GM12892 (cell line): Measurements from ENCODE around the gene NRCAM.
A peak's percentile ranks its signal among the peaks of the same experiment; 100 is the strongest.

Source experiments
- DNase-seq: peaks from one replicate; pipeline ENCODE4 v3.0.0; 2011; ENCODE audit not compliant: insufficient read length
- FAIRE-seq: peaks from 2 replicates; lab custom pipeline; 2011; peaks lifted over from hg19 to GRCh38; lab: Jason Lieb, UNC
- POLR2A ChIP-seq: IDR thresholded peaks from 2 replicates; pipeline ENCODE4 v1.6.1; 2011; ENCODE audit warnings: low read depth, low read length, control low read depth
- POLR2AphosphoS5 ChIP-seq: IDR thresholded peaks from 2 replicates; pipeline ENCODE4 v1.6.1; 2011; ENCODE audit warnings: low read depth, low read length, control low read depth
- TAF1 ChIP-seq: IDR thresholded peaks from 2 replicates; pipeline ENCODE4 v1.6.1; 2011; ENCODE audit warnings: low read depth, mild to moderate bottlenecking, control low read depth, low read length, borderline replicate concordance

The NRCAM gene

GRCh38 chr7:108137040-108137439 is 319.2 kb downstream of the NRCAM start:
- DNase-seq (no peak), FAIRE-seq (no peak)
- TF ChIP-seq POLR2AphosphoS5 (no peak), POLR2A (no peak), TAF1 (no peak)

DNA sequence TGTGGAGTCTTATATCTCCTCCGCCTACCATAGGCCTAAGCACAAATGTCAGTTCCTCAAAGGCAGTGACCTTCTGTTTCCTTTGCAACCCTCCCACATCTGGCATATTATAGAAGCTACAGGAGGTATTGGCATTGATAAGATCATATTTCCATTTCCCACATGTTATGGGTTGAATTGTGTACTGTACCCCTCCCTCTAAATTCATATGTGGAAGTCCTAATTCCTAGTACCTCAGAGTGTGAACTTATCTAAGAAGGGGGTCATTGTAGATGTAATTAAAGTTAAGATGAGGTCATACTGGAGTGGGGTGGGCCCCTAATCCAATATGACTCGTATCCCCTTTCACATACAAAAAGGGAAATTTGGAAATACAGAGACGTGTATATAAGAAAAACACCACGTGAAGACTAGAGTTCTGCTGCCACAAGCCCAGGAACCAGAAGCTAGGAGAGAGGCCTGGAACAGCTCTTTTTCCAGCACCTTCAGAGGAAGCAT is 320.0 kb downstream of the NRCAM start:
- no peak for FAIRE-seq
- TF ChIP-seq POLR2A = no peak
- TF ChIP-seq TAF1 = no peak
- DNase-seq = no peak

GRCh38 chr7:108135446-108136190 is 320.6 kb downstream of the NRCAM start:
- DNase-seq (peak; percentile 18), FAIRE-seq (peak; percentile 94)

DNA sequence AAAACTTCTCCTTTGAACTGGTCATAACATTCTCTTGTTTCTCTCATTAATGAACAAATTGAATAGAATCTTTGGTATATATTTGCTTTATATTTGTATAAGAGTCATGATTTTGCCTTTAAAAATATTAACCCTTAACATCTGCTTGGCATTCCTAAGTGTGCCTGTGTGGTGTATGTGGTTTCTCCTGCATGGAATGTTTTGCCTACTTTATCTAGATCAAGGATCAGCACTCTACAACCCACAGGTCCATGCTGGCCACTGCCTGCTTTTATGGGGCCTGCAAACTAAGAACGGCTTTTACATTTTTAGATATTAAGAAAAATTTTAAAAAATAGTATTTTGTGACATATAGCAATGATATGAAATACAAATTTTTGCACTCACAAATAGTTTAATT is 321.8 kb downstream of the NRCAM start:
- DNase-seq (no peak), FAIRE-seq (no peak)
- TF ChIP-seq TAF1 (no peak), POLR2A (no peak), POLR2AphosphoS5 (no peak)

More at GRCh38 chr7:108135446-108136190, 320.6 kb downstream of the NRCAM start:
- no peak for TF ChIP-seq TAF1
- no peak for TF ChIP-seq POLR2AphosphoS5
- no peak for TF ChIP-seq POLR2A

DNA sequence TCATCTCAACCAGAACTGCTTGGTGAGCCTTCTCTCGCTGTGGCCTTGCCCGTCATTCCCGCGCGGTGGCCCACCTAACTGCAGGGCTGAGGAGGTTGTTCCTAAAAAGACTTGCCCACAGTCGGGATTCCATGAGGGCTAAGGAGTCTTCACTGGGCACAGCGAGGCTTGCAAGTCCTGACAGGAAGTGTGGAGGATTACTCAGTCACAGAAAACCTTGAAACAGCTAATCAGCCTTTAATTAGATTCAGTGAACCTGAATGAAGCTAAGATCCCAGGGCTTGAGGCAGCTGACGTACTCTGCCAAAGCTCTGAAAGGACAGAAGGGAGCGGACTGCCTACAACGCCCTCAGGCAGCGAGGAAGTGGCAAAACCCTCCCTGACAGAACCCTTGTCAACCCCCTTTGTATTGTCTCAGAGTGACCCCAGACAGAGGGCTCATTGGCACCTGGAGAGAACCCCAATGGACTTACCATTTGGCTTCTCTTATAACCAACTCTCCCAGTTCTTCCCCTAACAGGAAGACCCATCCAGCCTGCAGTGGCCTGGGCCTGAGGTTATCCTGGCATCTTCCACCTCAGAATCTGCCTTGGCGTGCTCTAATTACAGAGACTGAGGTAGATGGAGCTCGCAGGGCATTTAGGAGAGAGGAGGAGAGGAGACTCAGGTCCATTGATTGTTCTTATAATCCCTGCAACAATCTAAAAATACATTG is 323.5 kb downstream of the NRCAM start:
- DNase-seq = no peak
- FAIRE-seq = no peak
- no peak for TF ChIP-seq TAF1
- no peak for TF ChIP-seq POLR2AphosphoS5
- TF ChIP-seq POLR2A = no peak

GRCh38 chr7:108130261-108130660 is 326.0 kb downstream of the NRCAM start, which contains the start of gene LAMB4:
Gene LAMB4 (minus strand): TSS chr7:108130361. CDS start chr7:108123164, 7,197 bp downstream.
- TF ChIP-seq TAF1 (no peak), POLR2AphosphoS5 (no peak), POLR2A (no peak)
- FAIRE-seq (no peak), DNase-seq (no peak)

DNA sequence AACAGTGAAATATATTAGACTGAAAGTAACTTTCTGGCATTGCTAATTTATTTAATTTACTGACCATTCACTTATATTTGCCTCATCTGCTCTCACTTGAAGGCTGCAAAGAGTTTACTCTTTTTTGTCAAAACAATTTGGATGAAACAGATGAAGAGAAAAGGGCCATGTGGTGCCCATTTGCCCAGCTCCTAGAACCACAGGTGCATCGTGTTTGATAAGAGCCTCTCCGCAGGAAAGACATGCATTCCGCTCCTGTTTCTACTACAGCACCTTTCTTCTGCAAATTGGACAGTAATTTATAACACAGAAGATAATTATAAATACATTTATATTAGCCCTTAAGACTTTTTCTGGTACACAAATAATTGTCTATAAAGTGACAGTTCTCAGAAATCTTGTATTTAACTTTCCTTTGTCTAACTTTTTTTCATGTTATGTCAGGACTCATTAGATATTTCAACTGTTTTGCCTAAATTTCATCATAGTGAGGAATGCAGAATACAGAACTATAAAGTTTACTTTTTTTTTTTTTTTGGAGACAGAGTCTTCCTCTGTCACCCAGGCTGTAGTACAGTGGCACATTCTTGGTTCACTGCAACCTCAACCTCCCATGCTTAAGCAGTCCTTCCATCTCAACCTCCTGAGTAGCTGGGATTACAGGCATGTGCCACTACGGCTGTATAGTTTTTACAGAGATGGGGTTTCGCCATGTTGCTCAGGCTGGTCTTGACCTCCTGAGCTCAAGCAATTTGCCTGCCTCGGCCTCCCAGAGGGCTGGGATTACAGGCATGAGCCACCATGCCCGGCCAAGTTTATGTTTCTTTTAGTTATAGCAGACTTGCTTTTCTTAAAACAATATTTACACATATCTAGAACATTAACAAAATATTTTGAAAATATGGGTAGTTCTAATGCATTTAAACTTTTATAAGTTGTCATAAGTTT is 326.9 kb downstream of the NRCAM start:
- no peak for DNase-seq
- no peak for FAIRE-seq
- TF ChIP-seq TAF1 = no peak
- no peak for TF ChIP-seq POLR2AphosphoS5
- no peak for TF ChIP-seq POLR2A

- no peak for DNase-seq
- no peak for FAIRE-seq
- TF ChIP-seq TAF1 (no peak), POLR2AphosphoS5 (no peak), POLR2A (no peak)
Measured at GRCh38 chr7:108128514-108128913, 327.7 kb downstream of the NRCAM start.

DNA sequence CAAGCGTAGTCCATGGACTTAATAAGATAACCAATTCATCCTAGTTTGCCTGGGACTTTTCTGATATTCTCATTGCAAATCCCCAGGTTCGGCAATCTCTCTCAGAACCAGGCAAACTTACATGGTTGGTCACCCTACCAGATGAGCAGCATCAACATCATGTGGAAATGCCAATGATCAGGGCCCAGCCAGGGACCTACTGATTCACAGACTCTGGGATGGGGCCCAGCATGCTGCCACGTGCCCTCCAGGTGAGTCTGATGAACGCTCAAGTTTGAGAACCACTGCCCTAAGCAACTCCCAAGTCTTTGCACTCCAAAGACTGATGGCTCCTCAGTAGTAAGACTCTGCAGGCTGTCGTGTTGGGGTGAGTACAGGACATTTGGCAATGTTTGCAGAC is 328.8 kb downstream of the NRCAM start:
- FAIRE-seq = no peak
- no peak for DNase-seq
- no peak for TF ChIP-seq TAF1
- no peak for TF ChIP-seq POLR2A

DNA sequence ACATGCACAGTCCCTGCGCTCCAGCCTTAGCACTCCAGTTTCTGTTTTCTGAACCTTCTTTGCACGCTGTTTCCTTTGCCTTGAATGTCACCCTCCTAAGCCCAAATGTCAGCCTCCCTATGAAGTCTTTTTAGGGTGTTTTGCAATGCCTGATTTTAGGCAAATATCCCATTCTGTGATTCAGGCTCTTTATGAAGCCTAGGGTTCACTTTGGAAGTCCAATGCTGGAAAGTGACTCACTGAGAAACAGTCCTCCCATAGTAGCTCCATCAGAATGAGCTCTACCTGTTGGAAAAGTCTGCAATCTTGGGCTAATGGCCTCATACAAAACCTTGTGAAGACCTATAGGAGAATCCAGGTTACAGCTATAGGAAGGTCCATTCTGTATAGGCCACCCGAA is 331.4 kb downstream of the NRCAM start:
- DNase-seq (no peak), FAIRE-seq (no peak)
- no peak for TF ChIP-seq POLR2A
- TF ChIP-seq TAF1 = no peak
- TF ChIP-seq POLR2AphosphoS5 = no peak

- FAIRE-seq (no peak), DNase-seq (no peak)
- no peak for TF ChIP-seq POLR2AphosphoS5
- no peak for TF ChIP-seq TAF1
- no peak for TF ChIP-seq POLR2A
Measured at GRCh38 chr7:108122181-108122580, 334.1 kb downstream of the NRCAM start.
